ENCODE data around the gene DOCK9. TPM values are rescaled to one million over a fixed set of nuclear protein-coding genes. Genes with fewer than 3 reads are reported as not detected.

Gene DOCK9
- total and polyA plus RNA-seq, 9 of the 15 experiments (the other 6 are each of a cell fraction or from before 2014, with no cell fraction given), result 3.5 to 25.3 (median 16.7) TPM

DNA sequence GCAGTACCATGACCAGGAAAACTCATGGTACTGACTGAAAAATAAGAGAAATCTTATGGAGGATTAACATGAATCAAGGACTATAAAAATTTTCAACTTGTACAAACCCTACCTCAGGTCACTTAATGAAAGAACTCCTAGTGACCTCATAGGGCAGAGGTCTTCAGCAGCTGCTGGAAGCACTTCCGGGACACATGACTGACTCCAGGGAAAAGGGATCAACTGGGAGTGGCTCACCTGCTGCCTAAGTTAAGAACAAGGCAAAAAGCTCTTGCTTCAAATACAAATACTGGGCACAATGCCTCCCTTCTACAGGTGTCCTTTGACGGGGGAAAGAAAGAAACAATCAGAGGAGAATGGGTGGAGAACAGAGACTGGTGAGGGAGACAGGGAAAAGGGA, 18.6 kb downstream of the DOCK9 start:
- Histone ChIP-seq H3K79me2 (ENCODE audit: control insufficient read depth, insufficient read depth, low read length) (0 out of 3 replicates have a peak, but pooled peaks cover 3% of the 10 kb centered on the region), H3K27ac (ENCODE audit: extremely low read depth, low read depth, low read length) (no peak overlapping the region), H3K36me3 (ENCODE audit: control insufficient read depth, insufficient read depth, low read length) (no peaks in the 10 kb centered on the region), H4K20me1 (replicated peaks; ENCODE audit: control insufficient read depth, insufficient read depth, low read length) (no peaks in the 10 kb centered on the region), H3K9me1 (ENCODE audit: control insufficient read depth, insufficient read depth, low read length) (no peaks in the 10 kb centered on the region), H3K4me1 (replicated peaks in 1 of 2; ENCODE audit: control insufficient read depth in 2 of 2, insufficient read depth in 2 of 2, low read length in 2 of 2) (peaks cover 7 to 17% of the 10 kb centered on the region in 2 experiments; a peak in 4 of 5 replicates), H3K9me3 (replicated peaks; ENCODE audit: control insufficient read depth, insufficient read depth, low read depth, low read length) (no peaks in the 10 kb centered on the region), H3K9ac (ENCODE audit: insufficient read depth in 1 of 2, low read depth in 2 of 2, low read length in 2 of 2) (no peak overlapping the region), H3K27me3 (ENCODE audit: control insufficient read depth in 2 of 2, insufficient read depth in 2 of 2, low read length in 2 of 2) (no peaks in the 10 kb centered on the region), H3K4me2 (ENCODE audit: insufficient read depth, low read length) (no peak overlapping the region), H3K4me3 (no peak overlapping the region), H2AFZ (ENCODE audit: low read depth, low read length) (no peak overlapping the region)
- ChIA-PET CTCF (ENCODE audit: low intra/inter-chr PET ratio) (interaction anchor here (0.6 kb wide), 1 partner anchor 476 kb away, joined by 3 read pairs; no protein-coding TSS in a partner anchor), POLR2A (no interaction called here)
- no peak for TF ChIP-seq NR2C1 (IDR thresholded peaks at IDR 0.05)
- 0 out of 2 replicates have a peak, but pooled peaks have one; percentile 12 for TF ChIP-seq NR2C1 (tag; IDR thresholded peaks at IDR 0.05)
- 0 out of 2 replicates have a peak, but pooled peaks have one; percentile 23 for TF ChIP-seq GABPA (tag; conservative IDR thresholded peaks at IDR 0.05; ENCODE audit: low read depth)
- no peak for TF ChIP-seq RAD51 (IDR thresholded peaks at IDR 0.05; ENCODE audit: borderline replicate concordance, low read depth)
- ATAC-seq, result no peak
- DNase-seq (ENCODE audit: extremely low read depth in 1 of 4, low spot score in 3 of 4), result no peak
- FAIRE-seq, result no peak
- intact Hi-C loops (cut with micrococcal nuclease), result no loop called here
- no TSS peak for BruUV-seq (replicated peaks)
- WGBS (ENCODE audit: insufficient coverage, low coverage, missing lambda C conversion rate), result 82% methylated on average over 1 of the region's 2 CpGs
- in situ Hi-C loops (cut with MboI), result no loop called here

- TF ChIP-seq, protein P1, sequence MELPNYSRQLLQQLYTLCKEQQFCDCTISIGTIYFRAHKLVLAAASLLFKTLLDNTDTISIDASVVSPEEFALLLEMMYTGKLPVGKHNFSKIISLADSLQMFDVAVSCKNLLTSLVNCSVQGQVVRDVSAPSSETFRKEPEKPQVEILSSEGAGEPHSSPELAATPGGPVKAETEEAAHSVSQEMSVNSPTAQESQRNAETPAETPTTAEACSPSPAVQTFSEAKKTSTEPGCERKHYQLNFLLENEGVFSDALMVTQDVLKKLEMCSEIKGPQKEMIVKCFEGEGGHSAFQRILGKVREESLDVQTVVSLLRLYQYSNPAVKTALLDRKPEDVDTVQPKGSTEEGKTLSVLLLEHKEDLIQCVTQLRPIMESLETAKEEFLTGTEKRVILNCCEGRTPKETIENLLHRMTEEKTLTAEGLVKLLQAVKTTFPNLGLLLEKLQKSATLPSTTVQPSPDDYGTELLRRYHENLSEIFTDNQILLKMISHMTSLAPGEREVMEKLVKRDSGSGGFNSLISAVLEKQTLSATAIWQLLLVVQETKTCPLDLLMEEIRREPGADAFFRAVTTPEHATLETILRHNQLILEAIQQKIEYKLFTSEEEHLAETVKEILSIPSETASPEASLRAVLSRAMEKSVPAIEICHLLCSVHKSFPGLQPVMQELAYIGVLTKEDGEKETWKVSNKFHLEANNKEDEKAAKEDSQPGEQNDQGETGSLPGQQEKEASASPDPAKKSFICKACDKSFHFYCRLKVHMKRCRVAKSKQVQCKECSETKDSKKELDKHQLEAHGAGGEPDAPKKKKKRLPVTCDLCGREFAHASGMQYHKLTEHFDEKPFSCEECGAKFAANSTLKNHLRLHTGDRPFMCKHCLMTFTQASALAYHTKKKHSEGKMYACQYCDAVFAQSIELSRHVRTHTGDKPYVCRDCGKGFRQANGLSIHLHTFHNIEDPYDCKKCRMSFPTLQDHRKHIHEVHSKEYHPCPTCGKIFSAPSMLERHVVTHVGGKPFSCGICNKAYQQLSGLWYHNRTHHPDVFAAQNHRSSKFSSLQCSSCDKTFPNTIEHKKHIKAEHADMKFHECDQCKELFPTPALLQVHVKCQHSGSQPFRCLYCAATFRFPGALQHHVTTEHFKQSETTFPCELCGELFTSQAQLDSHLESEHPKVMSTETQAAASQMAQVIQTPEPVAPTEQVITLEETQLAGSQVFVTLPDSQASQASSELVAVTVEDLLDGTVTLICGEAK (IDR thresholded peaks at IDR 0.05), result peak; percentile 90
- TF ChIP-seq, protein P1 (CRISPR knock-in tag; IDR thresholded peaks at IDR 0.05), result peak; percentile 65
- no peak for TF ChIP-seq ZNF76 (CRISPR knock-in tag; IDR thresholded peaks at IDR 0.05; ENCODE audit: borderline replicate concordance)
- DNase-seq (ENCODE audit: extremely low read depth in 1 of 4, low spot score in 3 of 4) (no peak), ATAC-seq (no peak), FAIRE-seq (no peak)
- no peaks in the 10 kb centered on the region for H3K9me3 ChIP-seq (replicated peaks; ENCODE audit: control insufficient read depth, insufficient read depth, low read depth, low read length)
- ChIA-PET CTCF (ENCODE audit: low intra/inter-chr PET ratio) (no interaction called here), POLR2A (no interaction called here)
- peaks cover 7 to 17% of the 10 kb centered on the region in 2 experiments; a peak in 4 of 5 replicates for H3K4me1 ChIP-seq (replicated peaks in 1 of 2; ENCODE audit: control insufficient read depth in 2 of 2, insufficient read depth in 2 of 2, low read length in 2 of 2)
- intact Hi-C loops (cut with micrococcal nuclease) (no loop called here), in situ Hi-C loops (cut with MboI) (no loop called here)
- BruUV-seq (replicated peaks), result no TSS peak
- H4K20me1 ChIP-seq (replicated peaks; ENCODE audit: control insufficient read depth, insufficient read depth, low read length), result no peaks in the 10 kb centered on the region
- H3K27me3 ChIP-seq (ENCODE audit: control insufficient read depth in 2 of 2, insufficient read depth in 2 of 2, low read length in 2 of 2), result no peaks in the 10 kb centered on the region
- WGBS (ENCODE audit: insufficient coverage, low coverage, missing lambda C conversion rate), result 69% methylated on average over 2 of the region's 3 CpGs
- H3K4me2 ChIP-seq (ENCODE audit: insufficient read depth, low read length), result no peak overlapping the region
- no peak overlapping the region for H3K9ac ChIP-seq (ENCODE audit: insufficient read depth in 1 of 2, low read depth in 2 of 2, low read length in 2 of 2)
- no peak overlapping the region for H3K27ac ChIP-seq (ENCODE audit: extremely low read depth, low read depth, low read length)
- H3K9me1 ChIP-seq (ENCODE audit: control insufficient read depth, insufficient read depth, low read length), result no peaks in the 10 kb centered on the region
- H2AFZ ChIP-seq (ENCODE audit: low read depth, low read length), result no peak overlapping the region
- H3K79me2 ChIP-seq (ENCODE audit: control insufficient read depth, insufficient read depth, low read length), result 0 out of 3 replicates have a peak, but pooled peaks cover 3% of the 10 kb centered on the region
- no peak overlapping the region for H3K4me3 ChIP-seq
- no peaks in the 10 kb centered on the region for H3K36me3 ChIP-seq (ENCODE audit: control insufficient read depth, insufficient read depth, low read length)
Observed at GRCh38 chr13:98958443-98958794, 19.4 kb downstream of the DOCK9 start.

Data from K562 (cell line).